Upper lobe of right lung (tissue), 1 donor: ENCODE data around the gene DYNLRB1. TPM values are rescaled to one million over a fixed set of nuclear protein-coding genes. Genes with fewer than 3 reads are reported as not detected.

ENCODE experiments used
- ATAC-seq: fragments of 200-7000 bp; cut with Tn5 transposase; one replicate; pipeline ENCODE4 v1.9.1; 2020; ENCODE audit warnings: mild to moderate bottlenecking, moderate library complexity
- DNase-seq: peaks from one replicate; pipeline ENCODE4 v3.0.0-alpha.2; 2020
- H3K27ac ChIP-seq: fragments of 200-600 bp; one replicate; pipeline ENCODE4 v1.8.0; 2022
- H3K27me3 ChIP-seq: fragments of 200-600 bp; one replicate; pipeline ENCODE4 v1.8.0; 2022; ENCODE audit warnings: mild to moderate bottlenecking
- H3K36me3 ChIP-seq: fragments of 200-600 bp; one replicate; pipeline ENCODE4 v1.8.0; 2022
- H3K4me1 ChIP-seq: fragments of 200-600 bp; one replicate; pipeline ENCODE4 v1.8.0; 2022
- H3K4me3 ChIP-seq: fragments of 200-600 bp; one replicate; pipeline ENCODE4 v1.8.0; 2022; ENCODE audit warnings: mild to moderate bottlenecking
- H3K9me3 ChIP-seq: fragments of 200-600 bp; one replicate; pipeline ENCODE4 v1.8.0; 2022
- CTCF ChIP-seq: fragments of 200-600 bp; IDR thresholded peaks from one replicate; pipeline ENCODE4 v1.8.0; 2022; ENCODE audit warnings: antibody characterized with exemption
- intact Hi-C: fragments of 100-400 bp; cut with DNase I; formaldehyde crosslinking; loops from one replicate; pipeline ENCODE4 v1.11.0; 2022
- long read RNA-seq: library from polyadenylated mRNA; unstranded; transcript quantifications from one replicate; pipeline ENCODE4 v2.0.0, GENCODE V29; 2021
- total RNA-seq: library from RNA; stranded (reverse); fragmentation: NEBNext Ultra II Directional; extraction: Animal tissue kit (Norgen Biotek cat#: 25700); gene quantifications from one replicate; pipeline ENCODE4 v1.2.1, GENCODE V29; 2021
- donor health status: DM: no; HTN: yes; CAD: no; lungs with severe emphysema.

DYNLRB1 gene
- 146 TPM for total RNA-seq
- long read RNA-seq, transcript DYNLRB1-202 (4 exons, 675 nt) = major isoform, 37 of 47 reads
- long read RNA-seq, partial matches to known transcripts = 7 of 47 reads
- long read RNA-seq, other reads (novel, unspliced or antisense) = 3 of 47 reads

GRCh38 chr20:34516247-34517113 is at the start of gene DYNLRB1:
Gene DYNLRB1 (plus strand): TSS chr20:34516422. CDS start chr20:34516459, 37 bp downstream.
- H3K36me3 ChIP-seq = peaks cover 23% of the 10 kb centered on the region
- peak within 1 kb of the TSS; percentile 95 for H3K27ac ChIP-seq
- DNase-seq (peak; percentile 98), ATAC-seq (peak; percentile 96)
- H3K9me3 ChIP-seq = no peaks in the 10 kb centered on the region
- H3K4me3 ChIP-seq = peak within 1 kb of the TSS; percentile 76
- intact Hi-C loops = no loop called here
- H3K27me3 ChIP-seq = no peaks in the 10 kb centered on the region
- TF ChIP-seq CTCF = no peak
- H3K4me1 ChIP-seq = peaks cover 15% of the 10 kb centered on the region

- ATAC-seq (no peak), DNase-seq (no peak)
- no peak overlapping the region for H3K4me3 ChIP-seq
- intact Hi-C loops = no loop called here
- no peaks in the 10 kb centered on the region for H3K27me3 ChIP-seq
- no peak overlapping the region for H3K27ac ChIP-seq
- H3K9me3 ChIP-seq = no peaks in the 10 kb centered on the region
- TF ChIP-seq CTCF = no peak
- no peaks in the 10 kb centered on the region for H3K4me1 ChIP-seq
- peaks cover 52% of the 10 kb centered on the region for H3K36me3 ChIP-seq
These were observed 47.3 kb upstream of the DYNLRB1 start for GRCh38 chr20:34468951-34469350.

- DNase-seq = no peak
- no peak overlapping the region for H3K27ac ChIP-seq
- intact Hi-C loops = no loop called here
- H3K4me1 ChIP-seq = no peaks in the 10 kb centered on the region
- ATAC-seq = peak; percentile 72
- no peak overlapping the region for H3K4me3 ChIP-seq
- no peak for TF ChIP-seq CTCF
- no peaks in the 10 kb centered on the region for H3K27me3 ChIP-seq
- no peaks in the 10 kb centered on the region for H3K9me3 ChIP-seq
- H3K36me3 ChIP-seq = peaks cover 42% of the 10 kb centered on the region
These were observed 43.8 kb upstream of the DYNLRB1 start for GRCh38 chr20:34472246-34472925.

GRCh38 chr20:34473262-34473883 is 42.8 kb upstream of the DYNLRB1 start:
- intact Hi-C loops = no loop called here
- DNase-seq (no peak), ATAC-seq (peak; percentile 71)
- H3K9me3 ChIP-seq = no peaks in the 10 kb centered on the region
- H3K27ac ChIP-seq = no peak overlapping the region
- no peak overlapping the region for H3K4me3 ChIP-seq
- no peak for TF ChIP-seq CTCF
- no peaks in the 10 kb centered on the region for H3K27me3 ChIP-seq
- no peaks in the 10 kb centered on the region for H3K4me1 ChIP-seq
- peaks cover 48% of the 10 kb centered on the region for H3K36me3 ChIP-seq

GRCh38 chr20:34475979-34476736 is 40.1 kb upstream of the DYNLRB1 start:
- DNase-seq = peak; percentile 78
- peaks cover 50% of the 10 kb centered on the region for H3K36me3 ChIP-seq

More at GRCh38 chr20:34475979-34476736, 40.1 kb upstream of the DYNLRB1 start:
- no peak overlapping the region for H3K4me3 ChIP-seq
- no peaks in the 10 kb centered on the region for H3K4me1 ChIP-seq
- no peak overlapping the region for H3K27ac ChIP-seq
- H3K27me3 ChIP-seq = no peaks in the 10 kb centered on the region
- intact Hi-C loops = no loop called here
- ATAC-seq = peak; percentile 96
- no peaks in the 10 kb centered on the region for H3K9me3 ChIP-seq
- peak; percentile 59 for TF ChIP-seq CTCF
